Measurements from ENCODE around the gene HRCT1. TPM values are rescaled to one million over a fixed set of nuclear protein-coding genes. Genes with fewer than 3 reads are reported as not detected.

The HRCT1 gene
- total and polyA plus RNA-seq, 2 experiments from 2014 or later, result not detected

GRCh38 chr9:35868933-35869332, 37.1 kb upstream of the HRCT1 start:
- Histone ChIP-seq H3F3A (replicated peaks; ENCODE audit: low read depth) (no peaks in the 10 kb centered on the region), H3K4me1 (ENCODE audit: insufficient read depth) (peaks cover 14% of the 10 kb centered on the region; the same call in 1 of the 2 replicates), H3K79me2 (replicated peaks; ENCODE audit: insufficient read depth) (no peaks in the 10 kb centered on the region), H3K9me2 (ENCODE audit: insufficient read depth) (peaks cover 5% of the 10 kb centered on the region; the same call in 1 of the 2 replicates), H3K27me3 (ENCODE audit: insufficient read depth) (no peaks in the 10 kb centered on the region), H3K4me2 (no peak overlapping the region; the same call in 1 of the 2 replicates), H3K36me3 (ENCODE audit: insufficient read depth) (no peaks in the 10 kb centered on the region), H3K27ac (ENCODE audit: low read depth) (no peak overlapping the region), H4K20me1 (replicated peaks; ENCODE audit: insufficient read depth) (no peaks in the 10 kb centered on the region), H2AFZ (peak overlapping the region; percentile 78), H3K4me3 (no peak overlapping the region)
- TF ChIP-seq ZNF331 (CRISPR knock-in tag; IDR thresholded peaks at IDR 0.05; ENCODE audit: low read depth) (no peak), CREB1 (CRISPR knock-in tag; IDR thresholded peaks at IDR 0.05; ENCODE audit: low read depth) (no peak), STAT1 (IDR thresholded peaks at IDR 0.05; ENCODE audit: unreplicated experiment) (no peak), POLR2AphosphoS5 (IDR thresholded peaks at IDR 0.05; ENCODE audit: low read depth) (no peak), ZNF462 (CRISPR knock-in tag; IDR thresholded peaks at IDR 0.05) (no peak), ZNF114 (CRISPR knock-in tag; IDR thresholded peaks at IDR 0.05) (no peak), NANOG (IDR thresholded peaks at IDR 0.05; ENCODE audit: borderline replicate concordance) (no peak), JUNB (IDR thresholded peaks at IDR 0.05; ENCODE audit: unreplicated experiment) (no peak), EZH2phosphoT487 (IDR thresholded peaks at IDR 0.05; ENCODE audit: unreplicated experiment) (no peak), CTCF (conservative IDR thresholded peaks at IDR 0.05; ENCODE audit: low read depth in 2 of 2) (no peak), EZH2 (IDR thresholded peaks at IDR 0.05; ENCODE audit: low read depth, unreplicated experiment) (no peak), REST (IDR thresholded peaks at IDR 0.05; ENCODE audit: unreplicated experiment) (no peak)
- TF ChIP-seq, protein P1, sequence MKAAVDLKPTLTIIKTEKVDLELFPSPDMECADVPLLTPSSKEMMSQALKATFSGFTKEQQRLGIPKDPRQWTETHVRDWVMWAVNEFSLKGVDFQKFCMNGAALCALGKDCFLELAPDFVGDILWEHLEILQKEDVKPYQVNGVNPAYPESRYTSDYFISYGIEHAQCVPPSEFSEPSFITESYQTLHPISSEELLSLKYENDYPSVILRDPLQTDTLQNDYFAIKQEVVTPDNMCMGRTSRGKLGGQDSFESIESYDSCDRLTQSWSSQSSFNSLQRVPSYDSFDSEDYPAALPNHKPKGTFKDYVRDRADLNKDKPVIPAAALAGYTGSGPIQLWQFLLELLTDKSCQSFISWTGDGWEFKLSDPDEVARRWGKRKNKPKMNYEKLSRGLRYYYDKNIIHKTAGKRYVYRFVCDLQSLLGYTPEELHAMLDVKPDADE (IDR thresholded peaks at IDR 0.05), result no peak
- Mint-ChIP-seq H3K4me3 (no peak overlapping the region), H3K4me1 (peaks cover 16% of the 10 kb centered on the region), H3K27me3 (ENCODE audit: insufficient read depth, low read depth, poor library complexity) (peaks cover 12% of the 10 kb centered on the region), H3K27ac (peak overlapping the region; percentile 84), H3K9me3 (no peaks in the 10 kb centered on the region), H3K36me3 (ENCODE audit: low read depth) (peaks cover 3% of the 10 kb centered on the region; the same call in 1 of the 3 replicates)
- ATAC-seq, result peak; percentile 65
- no peak for DNase-seq (ENCODE audit: low spot score)
